Measurements from ENCODE around the gene APOL1.

GRCh38 chr22:36215981-36216380 is 37.0 kb upstream of the APOL1 start:
- TF ChIP-seq RAD21 (conservative IDR thresholded peaks at IDR 0.05) (no peak), EZH2 (IDR thresholded peaks at IDR 0.05; ENCODE audit: borderline replicate concordance, insufficient read depth, low read length, poor library complexity, severe bottlenecking) (no peak), CTCF (IDR thresholded peaks at IDR 0.05; ENCODE audit: poor library complexity, severe bottlenecking) (no peak), TAF1 (IDR thresholded peaks at IDR 0.05; ENCODE audit: low read depth) (no peak), EP300 (conservative IDR thresholded peaks at IDR 0.05; ENCODE audit: poor library complexity, severe bottlenecking) (no peak)
